RWPE2 (cell line): Measurements from ENCODE around the gene RARS2.
"Not testable (repeated sequence)": the region's sequence is repeated elsewhere in the genome, so short reads cannot be mapped to it uniquely, and the experiment has no call there.

Source experiments
- ATAC-seq: fragments of 200-7000 bp; cut with Tn5 transposase; 3 replicates; pipeline ENCODE4 v1.9.1; 2021; ENCODE audit warnings: low read depth
- DNase-seq: peaks from one replicate; pipeline ENCODE4 v3.0.0-alpha.2; 2020; ENCODE audit warnings: low spot score
- H3K27ac ChIP-seq: fragments of 450-650 bp; 2 replicates; pipeline ENCODE4 v1.5.1; 2017; ENCODE audit warnings: mild to moderate bottlenecking; ENCODE audit not compliant: poor library complexity, severe bottlenecking
- H3K27me3 ChIP-seq: fragments of 250-450 bp; sonication (Bioruptor Pico); 2 replicates; pipeline ENCODE4 v1.5.1; 2021; ENCODE audit warnings: mild to moderate bottlenecking, moderate library complexity; ENCODE audit not compliant: insufficient read depth, poor library complexity, severe bottlenecking
- H3K36me3 ChIP-seq: fragments of 250-450 bp; sonication (Bioruptor Pico); 2 replicates; pipeline ENCODE4 v1.5.1; 2020; ENCODE audit warnings: low read depth, mild to moderate bottlenecking, moderate library complexity
- H3K4me1 ChIP-seq: fragments of 250-450 bp; sonication (Bioruptor Pico); 2 replicates; pipeline ENCODE4 v1.5.1; 2021; ENCODE audit warnings: mild to moderate bottlenecking, moderate library complexity; ENCODE audit not compliant: insufficient read depth, poor library complexity, severe bottlenecking
- H3K4me3 ChIP-seq: fragments of 250-450 bp; sonication (Bioruptor Pico); 2 replicates; pipeline ENCODE4 v1.5.1; 2021; ENCODE audit warnings: mild to moderate bottlenecking, moderate library complexity; ENCODE audit not compliant: severe bottlenecking
- H3K9me3 ChIP-seq: fragments of 250-450 bp; sonication (Bioruptor Pico); 2 replicates; pipeline ENCODE4 v1.5.1; 2021; ENCODE audit warnings: mild to moderate bottlenecking, moderate library complexity; ENCODE audit not compliant: severe bottlenecking
- TF ChIP-seq, protein P1 (sequence below): fragments of 450-650 bp; IDR thresholded peaks from one replicate; pipeline ENCODE4 v1.5.1; 2017; ENCODE audit warnings: mild to moderate bottlenecking, moderate library complexity; ENCODE audit not compliant: poor library complexity, severe bottlenecking

Gene RARS2

DNA sequence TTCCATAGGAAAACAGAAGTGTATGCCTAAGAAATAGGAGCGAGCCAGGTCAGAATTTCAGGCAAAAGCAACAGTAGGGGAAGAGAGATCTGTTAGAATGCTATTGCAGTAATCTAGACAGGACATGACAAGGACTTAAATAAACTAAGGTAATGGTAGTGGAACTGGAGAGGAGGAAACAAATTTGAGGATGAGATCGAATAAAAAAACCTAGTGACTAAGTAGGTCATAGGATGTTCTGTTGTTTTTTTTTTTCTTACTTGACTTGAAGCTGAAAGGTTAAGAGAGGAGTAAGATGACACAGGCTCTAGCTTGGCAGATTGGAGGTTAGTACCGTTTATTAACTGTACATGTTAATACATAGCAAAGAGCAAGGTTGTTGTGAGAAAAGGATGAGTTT is 28.7 kb upstream of the RARS2 start:
- TF ChIP-seq, protein P1, sequence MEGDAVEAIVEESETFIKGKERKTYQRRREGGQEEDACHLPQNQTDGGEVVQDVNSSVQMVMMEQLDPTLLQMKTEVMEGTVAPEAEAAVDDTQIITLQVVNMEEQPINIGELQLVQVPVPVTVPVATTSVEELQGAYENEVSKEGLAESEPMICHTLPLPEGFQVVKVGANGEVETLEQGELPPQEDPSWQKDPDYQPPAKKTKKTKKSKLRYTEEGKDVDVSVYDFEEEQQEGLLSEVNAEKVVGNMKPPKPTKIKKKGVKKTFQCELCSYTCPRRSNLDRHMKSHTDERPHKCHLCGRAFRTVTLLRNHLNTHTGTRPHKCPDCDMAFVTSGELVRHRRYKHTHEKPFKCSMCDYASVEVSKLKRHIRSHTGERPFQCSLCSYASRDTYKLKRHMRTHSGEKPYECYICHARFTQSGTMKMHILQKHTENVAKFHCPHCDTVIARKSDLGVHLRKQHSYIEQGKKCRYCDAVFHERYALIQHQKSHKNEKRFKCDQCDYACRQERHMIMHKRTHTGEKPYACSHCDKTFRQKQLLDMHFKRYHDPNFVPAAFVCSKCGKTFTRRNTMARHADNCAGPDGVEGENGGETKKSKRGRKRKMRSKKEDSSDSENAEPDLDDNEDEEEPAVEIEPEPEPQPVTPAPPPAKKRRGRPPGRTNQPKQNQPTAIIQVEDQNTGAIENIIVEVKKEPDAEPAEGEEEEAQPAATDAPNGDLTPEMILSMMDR = no peak
- DNase-seq = no peak
- Histone ChIP-seq H3K27ac (no peak overlapping the region), H3K4me3 (no peak overlapping the region), H3K36me3 (peaks cover 38% of the 10 kb centered on the region), H3K4me1 (no peaks in the 10 kb centered on the region), H3K27me3 (no peaks in the 10 kb centered on the region), H3K9me3 (no peaks in the 10 kb centered on the region)
- no peak for ATAC-seq

DNA sequence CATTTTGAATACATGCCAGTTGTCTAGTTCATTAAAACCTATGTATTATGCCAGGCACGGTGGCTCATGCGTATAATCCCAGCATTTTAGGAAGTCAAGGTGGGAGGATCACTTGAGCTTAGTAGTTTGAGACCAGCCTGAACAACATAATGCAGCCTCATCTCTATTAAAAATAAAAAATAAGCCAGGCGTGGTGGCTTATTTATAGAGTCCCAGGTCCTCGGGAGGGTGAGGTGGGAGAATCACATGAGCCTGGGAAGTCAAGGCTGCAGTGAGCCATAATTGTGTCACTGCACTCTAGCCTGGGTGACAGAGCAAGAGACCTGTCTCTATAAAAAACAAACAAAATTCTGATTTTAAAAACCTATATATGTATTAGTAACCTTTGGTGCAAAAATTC is 27.6 kb upstream of the RARS2 start:
- ATAC-seq = no peak
- H3K4me1 ChIP-seq = no peaks in the 10 kb centered on the region
- H3K27ac ChIP-seq = no peak overlapping the region
- H3K27me3 ChIP-seq = no peaks in the 10 kb centered on the region
- no peak for DNase-seq
- H3K9me3 ChIP-seq = no peaks in the 10 kb centered on the region
- H3K4me3 ChIP-seq = no peak overlapping the region
- peaks cover 41% of the 10 kb centered on the region for H3K36me3 ChIP-seq
- TF ChIP-seq, protein P1 = no peak

DNA sequence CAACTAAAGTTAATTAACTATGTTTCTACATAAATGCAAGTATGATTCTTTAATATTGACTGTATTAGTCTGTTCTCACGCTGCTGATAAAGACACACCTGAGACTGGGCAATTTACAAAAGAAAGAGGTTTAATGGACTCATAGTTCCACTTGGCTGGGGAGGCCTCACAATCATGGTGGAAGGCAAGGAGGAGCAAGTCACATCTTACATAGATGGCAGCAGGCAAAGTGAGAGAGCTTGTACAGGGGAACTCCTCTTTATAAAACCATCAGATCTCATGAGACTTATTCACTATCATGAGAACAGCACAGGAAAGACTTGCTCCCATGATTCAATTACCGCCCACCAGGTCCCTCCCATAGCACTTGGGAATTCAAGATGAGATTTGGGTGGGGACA is 23.2 kb upstream of the RARS2 start:
- H3K27me3 ChIP-seq, H3K4me3 ChIP-seq, H3K27ac ChIP-seq, H3K4me1 ChIP-seq, H3K9me3 ChIP-seq, DNase-seq, ATAC-seq: not testable (repeated sequence)
- peaks cover 60% of the 10 kb centered on the region for H3K36me3 ChIP-seq

DNA sequence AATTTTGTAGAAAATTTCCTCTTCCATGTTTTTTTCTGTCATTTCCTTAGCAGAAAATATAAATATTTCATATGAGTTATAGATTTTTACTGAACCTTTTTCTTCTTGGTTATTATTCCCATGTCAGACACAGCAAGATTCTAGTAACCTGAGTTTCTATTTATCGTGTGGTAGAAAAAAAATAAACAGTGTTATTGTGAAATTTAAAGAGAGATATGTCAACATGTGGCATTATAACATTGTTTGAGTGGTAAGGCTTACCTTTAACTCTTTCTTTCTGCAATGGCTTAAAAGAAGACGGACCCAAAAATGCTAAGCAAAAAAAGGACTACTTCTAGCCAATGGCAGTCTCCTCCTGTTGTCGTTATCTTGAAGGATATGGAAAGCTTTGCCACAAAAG is 19.0 kb upstream of the RARS2 start:
- peaks cover 83% of the 10 kb centered on the region for H3K36me3 ChIP-seq
- no peak overlapping the region for H3K27ac ChIP-seq
- no peak for ATAC-seq
- no peak for DNase-seq
- H3K4me3 ChIP-seq = no peak overlapping the region
- no peaks in the 10 kb centered on the region for H3K9me3 ChIP-seq
- H3K4me1 ChIP-seq = no peaks in the 10 kb centered on the region
- TF ChIP-seq, protein P1 = no peak
- no peaks in the 10 kb centered on the region for H3K27me3 ChIP-seq

DNA sequence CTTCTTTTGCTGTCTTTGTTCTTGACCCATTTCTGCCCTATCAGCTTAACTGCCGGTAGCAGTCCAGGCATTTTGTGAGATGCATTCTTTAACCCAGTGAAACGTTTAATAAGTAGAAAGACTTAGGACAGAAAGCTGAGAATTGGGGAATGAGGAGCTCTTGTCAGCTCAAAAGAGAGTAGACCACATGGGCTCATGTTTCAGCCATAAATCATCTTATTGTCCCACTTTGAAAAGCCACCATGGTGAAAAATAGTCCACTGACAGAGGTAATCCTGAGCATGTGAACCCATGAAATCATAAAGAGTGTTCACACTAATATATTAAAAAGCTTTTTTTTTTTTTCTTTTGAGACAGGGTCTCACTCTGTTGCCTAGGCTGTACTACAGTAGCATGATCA is 16.4 kb upstream of the RARS2 start:
- Histone ChIP-seq H3K27me3 (no peaks in the 10 kb centered on the region), H3K4me1 (no peaks in the 10 kb centered on the region), H3K27ac (no peak overlapping the region), H3K4me3 (no peak overlapping the region), H3K9me3 (no peaks in the 10 kb centered on the region), H3K36me3 (peaks cover 70% of the 10 kb centered on the region)
- ATAC-seq (no peak), DNase-seq (no peak)
- TF ChIP-seq, protein P1 = no peak
